ENCODE results near the gene ASGR2.

Gene ASGR2

GRCh38 chr17:7077911-7078546 is 36.6 kb downstream of the ASGR2 start:
- TF ChIP-seq EZH2 (IDR thresholded peaks at IDR 0.05; ENCODE audit: borderline replicate concordance, low read depth, low read length, severe bottlenecking) (no peak), CTCF (IDR thresholded peaks at IDR 0.05; ENCODE audit: borderline replicate concordance, extremely low read depth, low read length, poor library complexity, severe bottlenecking) (no peak)
- no peak for ATAC-seq (ENCODE audit: insufficient read depth, low read depth)

GRCh38 chr17:7074931-7075330 is 39.7 kb downstream of the ASGR2 start:
- Histone ChIP-seq H2AFZ (ENCODE audit: low read depth, low read length) (no peak overlapping the region), H3K27me3 (ENCODE audit: insufficient read depth, low read length, poor library complexity) (peaks cover 2% of the 10 kb centered on the region), H4K20me1 (ENCODE audit: insufficient read depth, low read length) (no peaks in the 10 kb centered on the region), H3K9ac (ENCODE audit: low read depth, low read length) (no peak overlapping the region), H3K36me3 (ENCODE audit: insufficient read depth, low read length) (no peaks in the 10 kb centered on the region), H3K4me1 (ENCODE audit: insufficient read depth, low read length) (no peaks in the 10 kb centered on the region), H3K79me2 (ENCODE audit: insufficient read depth, low read length) (no peaks in the 10 kb centered on the region), H3K27ac (ENCODE audit: low read length) (no peak overlapping the region), H3K9me3 (ENCODE audit: insufficient read depth, low read length, severe bottlenecking) (no peaks in the 10 kb centered on the region), H3K4me3 (ENCODE audit: low read depth in 1 of 2, low read length in 2 of 2) (no peak overlapping the region), H3K4me2 (ENCODE audit: insufficient read depth, low read length) (no peak overlapping the region)
- no peak for DNase-seq
- ATAC-seq (ENCODE audit: insufficient read depth, low read depth) = no peak
- TF ChIP-seq EZH2 (IDR thresholded peaks at IDR 0.05; ENCODE audit: borderline replicate concordance, low read depth, low read length, severe bottlenecking) = no peak
- no peak for TF ChIP-seq CTCF (IDR thresholded peaks at IDR 0.05; ENCODE audit: borderline replicate concordance, extremely low read depth, low read length, poor library complexity, severe bottlenecking)

More at GRCh38 chr17:7077911-7078546, 36.6 kb downstream of the ASGR2 start:
- H3K4me2 ChIP-seq (ENCODE audit: insufficient read depth, low read length) = no peak overlapping the region
- no peaks in the 10 kb centered on the region for H3K27me3 ChIP-seq (ENCODE audit: insufficient read depth, low read length, poor library complexity)
- H2AFZ ChIP-seq (ENCODE audit: low read depth, low read length) = no peak overlapping the region
- no peaks in the 10 kb centered on the region for H3K36me3 ChIP-seq (ENCODE audit: insufficient read depth, low read length)
- H4K20me1 ChIP-seq (ENCODE audit: insufficient read depth, low read length) = no peaks in the 10 kb centered on the region
- no peaks in the 10 kb centered on the region for H3K9me3 ChIP-seq (ENCODE audit: insufficient read depth, low read length, severe bottlenecking)
- H3K9ac ChIP-seq (ENCODE audit: low read depth, low read length) = no peak overlapping the region
- H3K79me2 ChIP-seq (ENCODE audit: insufficient read depth, low read length) = no peaks in the 10 kb centered on the region
- no peaks in the 10 kb centered on the region for H3K4me1 ChIP-seq (ENCODE audit: insufficient read depth, low read length)
- H3K4me3 ChIP-seq (ENCODE audit: low read depth in 1 of 2, low read length in 2 of 2) = no peak overlapping the region
- no peak overlapping the region for H3K27ac ChIP-seq (ENCODE audit: low read length)
- DNase-seq = no peak

GRCh38 chr17:7072406-7072805 is 42.2 kb downstream of the ASGR2 start:
- DNase-seq (no peak), ATAC-seq (ENCODE audit: insufficient read depth, low read depth) (no peak)
- no peaks in the 10 kb centered on the region for H3K79me2 ChIP-seq (ENCODE audit: insufficient read depth, low read length)
- H3K36me3 ChIP-seq (ENCODE audit: insufficient read depth, low read length) = no peaks in the 10 kb centered on the region
- H3K4me2 ChIP-seq (ENCODE audit: insufficient read depth, low read length) = no peak overlapping the region
- no peaks in the 10 kb centered on the region for H3K4me1 ChIP-seq (ENCODE audit: insufficient read depth, low read length)
- H4K20me1 ChIP-seq (ENCODE audit: insufficient read depth, low read length) = no peaks in the 10 kb centered on the region
- H3K9me3 ChIP-seq (ENCODE audit: insufficient read depth, low read length, severe bottlenecking) = peaks cover 4% of the 10 kb centered on the region
- no peak overlapping the region for H3K4me3 ChIP-seq (ENCODE audit: low read depth in 1 of 2, low read length in 2 of 2)
- H3K27me3 ChIP-seq (ENCODE audit: insufficient read depth, low read length, poor library complexity) = peaks cover 2% of the 10 kb centered on the region
- no peak overlapping the region for H3K27ac ChIP-seq (ENCODE audit: low read length)
- H3K9ac ChIP-seq (ENCODE audit: low read depth, low read length) = no peak overlapping the region
- H2AFZ ChIP-seq (ENCODE audit: low read depth, low read length) = no peak overlapping the region
- TF ChIP-seq EZH2 (IDR thresholded peaks at IDR 0.05; ENCODE audit: borderline replicate concordance, low read depth, low read length, severe bottlenecking) (no peak), CTCF (IDR thresholded peaks at IDR 0.05; ENCODE audit: borderline replicate concordance, extremely low read depth, low read length, poor library complexity, severe bottlenecking) (no peak)
